Stimulated activated CD8-positive, alpha-beta memory T cell treated with anti-CD3 and anti-CD28 coated beads, Interleukin-7, amount 100 ng/mL, for 24 hours (primary cell): ENCODE results near the gene TOM1L2.

Source experiments
- DNase-seq: peaks from one replicate; pipeline ENCODE4 v3.0.0-alpha.2; 2020; ENCODE audit warnings: low read depth

TOM1L2 gene

GRCh38 chr17:17994271-17995069 is 22.3 kb upstream of the TOM1L2 start:
- DNase-seq: no peak

- no peak for DNase-seq
These were observed 21.7 kb upstream of the TOM1L2 start for GRCh38 chr17:17993852-17994251.

DNA sequence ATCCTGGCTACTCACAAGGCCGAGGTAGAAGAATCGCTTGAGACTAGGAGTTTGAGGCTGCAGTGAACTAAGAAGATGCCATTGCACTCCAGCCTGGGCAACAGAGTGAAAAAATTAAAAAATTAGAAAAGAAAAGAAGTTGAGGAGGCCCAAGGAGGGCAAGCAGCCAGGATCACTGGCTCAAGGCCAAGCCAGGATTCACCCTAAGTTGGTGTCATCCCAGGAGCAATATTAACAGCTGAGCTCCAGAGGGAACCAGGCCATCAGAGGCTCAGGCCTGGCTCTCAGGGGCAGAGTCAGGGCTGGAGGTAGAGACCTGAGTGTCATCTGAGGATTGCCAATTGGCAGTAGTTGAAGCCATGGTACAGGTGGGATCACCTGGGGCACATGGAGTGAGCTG is 21.2 kb upstream of the TOM1L2 start:
- DNase-seq: no peak

DNA sequence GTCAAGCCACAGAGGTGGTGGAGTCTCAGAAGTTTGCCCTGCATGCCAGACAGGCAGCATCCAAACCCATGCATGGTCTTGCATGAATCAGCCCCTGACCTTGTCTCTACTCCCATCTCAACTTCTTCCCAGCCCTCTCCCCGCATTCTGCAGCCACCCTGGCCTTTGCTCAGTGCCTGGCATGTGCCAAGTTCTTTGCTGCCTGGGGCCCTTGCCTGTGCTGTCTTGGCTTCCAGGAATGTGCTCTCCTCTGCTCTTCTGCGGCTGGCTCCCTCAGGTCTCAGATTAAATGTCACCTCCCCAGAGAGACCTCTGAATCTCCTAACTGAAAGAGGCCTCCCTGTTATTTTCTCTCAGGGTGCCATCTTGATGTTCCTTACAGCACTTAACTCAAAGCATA is 18.1 kb upstream of the TOM1L2 start:
- no peak for DNase-seq

- DNase-seq: no peak
These were observed 17.4 kb upstream of the TOM1L2 start for GRCh38 chr17:17989618-17990017.

- no peak for DNase-seq
These were observed 16.9 kb upstream of the TOM1L2 start for GRCh38 chr17:17989081-17989480.

DNA sequence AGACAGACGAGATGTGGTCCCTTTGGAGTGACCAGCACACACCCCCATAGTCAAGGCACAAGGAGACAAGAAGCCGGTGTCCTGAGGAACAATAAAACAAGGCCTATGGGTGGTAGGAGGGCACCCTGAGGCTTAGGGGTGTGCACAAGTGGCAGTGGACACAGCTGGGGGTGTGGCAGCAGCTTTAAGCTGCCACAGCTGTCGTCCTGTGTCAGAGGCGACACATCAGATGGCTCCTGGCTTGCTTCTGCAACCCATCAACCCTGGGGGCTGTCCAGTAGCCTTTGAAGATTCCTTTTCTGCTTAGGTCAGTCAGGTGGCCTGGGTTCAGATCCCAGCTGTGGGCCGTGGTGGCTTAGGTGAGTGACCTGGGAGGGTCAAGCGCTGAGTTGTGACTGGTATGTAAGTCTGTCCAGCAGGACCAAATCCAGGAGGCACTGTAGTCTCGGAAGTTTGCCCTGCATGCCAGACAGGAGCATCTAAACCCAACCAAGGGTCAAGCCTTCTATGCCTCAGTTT is 16.3 kb upstream of the TOM1L2 start:
- DNase-seq: no peak

GRCh38 chr17:17987901-17988300 is 15.7 kb upstream of the TOM1L2 start:
- DNase-seq: no peak

DNA sequence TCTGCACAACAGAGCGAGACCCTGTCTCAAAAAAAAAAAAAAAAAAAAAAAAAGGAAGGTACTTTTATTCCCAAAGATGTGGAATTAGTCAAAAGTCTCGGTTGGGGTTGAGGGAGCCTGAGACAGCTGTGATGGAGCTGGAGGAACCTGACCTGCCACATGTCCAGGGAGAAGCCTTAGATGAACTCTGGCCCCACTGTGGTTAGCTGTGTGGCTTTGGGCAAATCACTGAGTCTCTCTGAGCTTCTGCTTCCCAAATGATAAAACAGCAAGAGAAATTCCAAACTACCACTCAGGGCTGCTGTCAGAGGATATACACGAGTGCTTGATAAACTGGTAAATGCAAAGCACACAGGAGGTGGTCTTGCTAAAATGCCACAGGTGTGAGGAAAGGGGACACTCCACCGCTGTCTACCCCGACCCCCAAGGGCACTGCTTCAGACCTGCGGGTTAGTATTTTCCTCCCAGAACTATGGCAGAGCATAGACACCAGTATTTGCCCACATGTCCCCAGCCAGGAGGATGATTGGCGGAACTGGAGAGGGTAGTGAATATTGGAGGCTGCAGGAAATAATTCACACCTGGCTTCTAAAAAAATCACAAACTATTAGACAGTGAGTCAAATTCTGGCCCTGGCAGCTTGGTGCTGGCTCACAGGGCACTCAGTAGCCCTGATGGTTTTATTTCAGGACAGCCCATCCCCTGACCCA is 15.1 kb upstream of the TOM1L2 start:
- DNase-seq: no peak

DNA sequence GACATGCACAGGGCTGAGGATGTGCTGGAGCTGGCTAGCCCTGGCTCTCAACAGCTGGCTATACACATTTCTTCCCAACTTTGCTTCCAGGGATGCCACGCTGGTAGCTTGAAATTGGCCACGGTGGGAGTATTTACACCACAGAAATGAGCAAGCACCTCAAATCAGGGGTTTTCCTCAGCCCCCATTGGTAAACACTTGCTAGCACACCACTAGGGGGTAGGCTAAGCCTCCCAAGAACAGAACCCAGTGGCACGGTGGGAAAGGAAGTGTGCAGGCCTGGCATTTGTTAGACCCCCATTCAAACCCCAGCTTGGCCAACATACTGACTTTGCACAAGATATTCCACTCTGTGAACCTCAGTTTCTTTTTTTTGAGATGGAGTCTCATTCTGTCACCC is 13.4 kb upstream of the TOM1L2 start:
- no peak for DNase-seq

GRCh38 chr17:17985153-17985552 is 13.0 kb upstream of the TOM1L2 start:
- DNase-seq: no peak

DNA sequence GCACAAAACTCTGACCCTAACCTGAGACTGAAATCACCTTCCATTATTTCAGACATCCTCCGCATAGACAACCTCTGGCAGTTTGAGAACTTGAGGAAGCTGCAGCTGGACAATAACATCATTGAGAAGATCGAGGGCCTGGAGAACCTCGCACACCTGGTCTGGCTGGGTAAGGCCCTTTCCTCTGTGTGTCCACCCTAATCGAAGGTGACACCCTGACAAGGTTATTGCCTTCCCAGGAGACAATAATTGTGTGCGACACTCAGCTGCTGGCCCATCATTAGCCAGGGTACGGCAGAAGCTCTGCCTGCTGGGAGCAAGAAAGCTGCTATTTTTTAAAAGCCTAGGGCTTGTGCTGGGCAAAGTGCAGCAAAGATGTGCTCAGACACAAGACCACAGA is 11.6 kb upstream of the TOM1L2 start:
- DNase-seq: no peak

DNA sequence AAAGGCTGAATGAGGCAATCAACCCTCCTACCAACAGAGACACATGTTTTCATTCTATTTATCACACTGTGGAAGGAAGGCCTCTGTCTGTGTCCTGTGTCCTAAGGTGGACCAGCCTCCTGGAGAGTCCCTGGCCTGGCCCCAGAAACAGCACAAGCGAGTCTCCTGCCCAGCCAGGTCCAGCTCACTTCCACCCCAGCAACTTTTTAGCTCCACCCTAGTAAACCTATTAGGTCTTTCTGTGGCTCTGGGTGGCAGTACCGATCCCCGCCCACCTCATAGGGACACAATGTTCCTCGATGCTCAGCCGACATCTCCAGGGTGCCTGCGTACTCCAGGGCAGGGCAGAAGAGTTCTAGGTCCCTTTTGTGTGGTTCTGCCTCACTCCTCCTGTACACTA is 11.2 kb upstream of the TOM1L2 start:
- no peak for DNase-seq

DNA sequence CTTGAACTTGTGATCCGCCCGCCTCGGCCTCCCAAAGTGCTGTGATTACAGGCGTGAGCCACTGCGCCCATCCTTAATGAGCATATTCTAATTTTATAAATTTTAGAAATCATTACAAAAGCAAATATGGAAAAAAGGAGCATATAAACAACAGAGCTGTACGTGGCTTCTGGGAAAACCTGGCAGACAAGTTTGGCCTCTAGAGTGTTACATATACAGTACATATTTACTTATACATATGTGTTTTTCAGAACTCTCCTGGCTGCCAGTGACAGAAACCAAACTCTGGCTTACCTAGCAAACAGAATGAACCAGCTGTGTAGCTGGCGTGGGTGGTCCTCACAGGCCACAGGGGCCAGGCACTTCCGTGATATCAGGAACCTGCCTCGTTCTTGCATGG is 10.6 kb upstream of the TOM1L2 start:
- DNase-seq: no peak

GRCh38 chr17:17981330-17981729 is 9.1 kb upstream of the TOM1L2 start:
- no peak for DNase-seq

GRCh38 chr17:17979778-17980177 is 7.6 kb upstream of the TOM1L2 start:
- DNase-seq: no peak

DNA sequence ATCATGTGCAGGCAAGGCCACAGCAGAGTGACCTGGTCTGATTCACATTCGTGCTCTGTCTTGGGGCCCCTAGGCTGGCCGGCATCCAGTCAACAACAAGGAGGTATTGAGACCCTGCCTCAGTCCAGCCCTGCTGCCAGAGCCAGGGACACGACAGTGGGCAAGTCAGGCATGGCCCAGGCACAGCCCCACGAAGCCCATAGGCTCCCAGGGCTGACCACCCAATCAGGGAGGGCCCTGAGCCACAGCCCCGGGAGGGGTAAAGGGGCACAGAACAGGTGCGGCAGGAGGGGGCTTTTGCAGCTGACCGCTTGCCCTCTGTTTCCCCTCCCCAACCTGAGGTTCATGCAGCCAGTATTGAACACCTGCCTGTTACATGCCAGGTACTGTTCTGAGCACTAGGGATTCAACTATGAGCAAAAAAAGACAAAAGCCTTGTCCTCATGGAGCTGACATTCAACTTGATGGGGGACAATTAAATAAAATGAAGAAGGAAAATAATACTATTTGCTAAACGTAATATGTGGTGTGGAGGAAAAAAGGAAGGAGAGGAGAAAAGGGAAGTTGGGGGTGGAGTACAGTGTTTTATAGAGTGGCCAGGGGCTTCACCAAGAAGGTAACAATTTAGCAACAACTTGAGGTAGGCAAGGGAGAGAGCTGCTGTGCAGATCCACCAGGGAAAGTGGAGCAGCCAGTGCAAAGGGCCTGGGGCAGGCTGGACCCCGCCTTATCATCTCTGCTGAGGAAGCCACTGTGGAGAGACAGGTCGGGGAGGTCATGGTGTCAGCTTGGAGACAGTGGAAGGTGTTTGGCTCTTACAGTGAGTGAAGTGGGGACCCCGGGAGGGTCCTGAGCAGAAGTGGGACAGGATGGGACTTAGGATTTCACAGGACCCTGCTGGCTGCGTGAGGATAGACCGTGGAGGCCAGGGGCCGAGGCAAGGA is 6.6 kb upstream of the TOM1L2 start:
- no peak for DNase-seq

GRCh38 chr17:17976931-17977570 is 4.9 kb upstream of the TOM1L2 start:
- no peak for DNase-seq

DNA sequence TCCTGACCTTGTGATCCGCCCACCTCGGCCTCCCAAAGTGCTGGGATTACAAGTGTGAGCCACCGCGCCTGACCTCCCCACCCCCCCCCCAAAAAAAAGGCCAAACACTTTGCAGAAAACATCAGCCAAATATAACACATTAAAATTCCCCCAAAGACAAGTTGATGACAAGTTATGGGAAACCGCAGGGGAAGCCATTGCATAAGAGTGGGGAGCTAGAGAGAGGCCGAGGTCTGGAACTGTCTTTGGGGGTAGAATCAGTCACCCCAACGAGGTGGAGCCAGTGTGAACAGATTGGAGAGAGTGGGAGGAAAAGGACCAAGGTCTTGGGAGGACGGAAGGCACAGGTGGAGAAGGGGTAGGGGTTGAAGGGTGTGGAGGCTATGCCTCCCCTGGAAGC is 3.2 kb upstream of the TOM1L2 start:
- no peak for DNase-seq

DNA sequence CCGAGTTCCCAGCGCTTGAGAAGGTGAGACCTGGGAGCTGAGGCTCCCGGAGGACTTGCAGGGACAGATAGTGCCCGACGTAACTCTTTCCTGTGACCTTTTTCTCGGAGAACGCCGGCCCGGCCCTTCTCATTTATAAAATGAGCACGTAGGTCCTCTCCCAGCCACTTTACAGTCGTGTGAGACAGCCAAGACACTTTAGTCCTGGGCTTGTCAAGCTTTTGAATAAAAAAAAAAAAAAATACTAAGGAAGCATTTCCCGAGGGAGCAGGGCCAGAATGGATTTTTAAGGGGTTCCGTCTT is 703 bp upstream of the TOM1L2 start:
- DNase-seq: no peak

DNA sequence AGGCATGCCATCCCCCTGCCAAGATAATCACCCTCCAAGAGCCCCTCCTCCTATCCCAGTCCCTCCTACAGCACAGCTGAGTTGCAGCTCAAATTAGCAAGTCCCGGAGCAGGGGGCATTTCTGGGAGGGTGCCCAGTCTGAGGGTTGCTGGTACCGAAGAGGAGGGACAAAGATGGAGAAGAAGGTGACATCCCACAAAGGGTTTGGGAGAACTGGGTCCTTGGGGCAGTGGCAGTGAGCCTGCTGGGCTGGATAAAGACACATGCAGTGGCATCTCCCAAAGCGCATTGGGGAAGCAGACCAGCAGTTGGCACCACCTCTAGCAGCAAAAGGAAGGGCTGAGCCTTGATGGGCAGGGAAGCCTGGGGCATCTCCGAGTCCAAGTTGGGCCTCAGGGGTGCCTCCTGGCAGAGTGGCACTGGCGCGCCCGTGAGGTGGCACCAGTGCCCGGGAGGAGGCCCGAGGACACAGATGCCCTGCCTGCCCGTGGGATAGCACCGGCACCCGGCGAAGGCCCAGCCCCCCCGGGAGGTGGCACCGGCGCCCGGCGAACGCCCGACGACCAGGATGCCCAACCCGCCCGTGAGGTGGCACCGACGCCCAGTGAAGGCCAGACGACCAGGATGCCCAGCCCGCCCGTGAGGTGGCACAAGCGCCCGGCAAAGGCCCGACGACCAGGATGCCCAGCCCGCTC is 622 bp downstream of the TOM1L2 start:
- DNase-seq: peak; percentile 16
